Inferior parietal cortex (tissue), 1 donor: ENCODE data around the gene CRYAB.
"Not testable (repeated sequence)": the region's sequence is repeated elsewhere in the genome, so short reads cannot be mapped to it uniquely, and the experiment has no call there.

Source experiments
- DNase-seq: peaks from one replicate; pipeline ENCODE4 v3.0.0-alpha.2; 2016; ENCODE audit errors: extremely low spot score

The CRYAB gene

GRCh38 chr11:111933872-111934271, 22.3 kb upstream of the CRYAB start:
- no peak for DNase-seq

- not testable (repeated sequence) for DNase-seq
Observed at GRCh38 chr11:111933176-111933575, 21.6 kb upstream of the CRYAB start.

GRCh38 chr11:111932611-111932950, 21.0 kb upstream of the CRYAB start:
- DNase-seq: peak; percentile 53

- no peak for DNase-seq
Observed at GRCh38 chr11:111930472-111930871, 18.9 kb upstream of the CRYAB start.

GRCh38 chr11:111926505-111927391, 15.2 kb upstream of the CRYAB start:
- DNase-seq: peak; percentile 92

- DNase-seq: no peak
Observed at GRCh38 chr11:111925953-111926352, 14.4 kb upstream of the CRYAB start.

- no peak for DNase-seq
Observed at GRCh38 chr11:111923951-111924350, 12.4 kb upstream of the CRYAB start.

- DNase-seq: no peak
Observed at GRCh38 chr11:111923351-111923788, 11.8 kb upstream of the CRYAB start.

GRCh38 chr11:111922803-111923202, 11.2 kb upstream of the CRYAB start:
- DNase-seq: peak; percentile 63

- no peak for DNase-seq
Observed at GRCh38 chr11:111921541-111922230, 10.1 kb upstream of the CRYAB start.

GRCh38 chr11:111920908-111921307, 9.3 kb upstream of the CRYAB start:
- DNase-seq: no peak

- DNase-seq: no peak
Observed at GRCh38 chr11:111918390-111919256, 7.1 kb upstream of the CRYAB start, which contains the start of gene C11orf52. TSS of gene C11orf52 (plus strand) at chr11:111918913. CDS start at chr11:111918973, 60 bp downstream.

GRCh38 chr11:111917788-111918187, 6.2 kb upstream of the CRYAB start:
- DNase-seq: no peak

GRCh38 chr11:111917312-111917711, 5.7 kb upstream of the CRYAB start:
- DNase-seq: no peak

GRCh38 chr11:111916768-111917167, 5.2 kb upstream of the CRYAB start:
- DNase-seq: no peak

- peak; percentile 77 for DNase-seq
Observed at GRCh38 chr11:111913997-111914396, 2.4 kb upstream of the CRYAB start.

- no peak for DNase-seq
Observed at GRCh38 chr11:111913031-111913861, 1.7 kb upstream of the CRYAB start.

GRCh38 chr11:111912535-111912934, 965 bp upstream of the CRYAB start, which contains the start of gene HSPB2:
TSS of gene HSPB2 (plus strand) at chr11:111912734. CDS start at chr11:111912830, 96 bp downstream.
- no peak for DNase-seq

- peak; percentile 92 for DNase-seq
Observed at GRCh38 chr11:111910676-111911562, 651 bp downstream of the CRYAB start.

GRCh38 chr11:111909378-111909777, 2.2 kb downstream of the CRYAB start:
- DNase-seq: no peak
